Measurements from ENCODE around the gene KLHL18.

GRCh38 chr3:47245271-47245670 lies 37.5 kb upstream of the KLHL18 start:
- TF ChIP-seq CTCF (IDR thresholded peaks at IDR 0.05) (no peak), POLR2A (IDR thresholded peaks at IDR 0.05) (no peak)
